Activated CD8-positive, alpha-beta T cell treated with anti-CD3 and anti-CD28 coated beads for 36 hours (primary cell): Measurements from ENCODE around the gene TMEM37. TPM values are rescaled to one million over a fixed set of nuclear protein-coding genes. Genes with fewer than 3 reads are reported as not detected.

Experiments
- ATAC-seq: fragments of 200-7000 bp; cut with Tn5 transposase; one replicate; pipeline ENCODE4 v1.10.0; 2021; ENCODE audit warnings: mild to moderate bottlenecking, moderate library complexity
- CTCF ChIA-PET: fragments of 350-600 bp; sonication (Branson Sonifier 250); formaldehyde crosslinking; loops from one replicate; lab custom pipeline; 2021; ENCODE audit warnings: antibody characterized with exemption; lab: Charles Lee
- POLR2A ChIA-PET: fragments of 350-600 bp; sonication (Branson Sonifier 250); formaldehyde crosslinking; loops from one replicate; lab custom pipeline; 2021; ENCODE audit warnings: antibody characterized with exemption; lab: Charles Lee
- DNase-seq: peaks from one replicate; pipeline ENCODE4 v3.0.0-alpha.2; 2020
- H3K27ac Mint-ChIP-seq: one replicate; pipeline ENCODE4 v1.8.0; 2021; ENCODE audit warnings: mild to moderate bottlenecking, mixed read lengths
- H3K27me3 Mint-ChIP-seq: one replicate; pipeline ENCODE4 v1.8.0; 2021; ENCODE audit warnings: mixed read lengths
- H3K36me3 Mint-ChIP-seq: one replicate; pipeline ENCODE4 v1.8.0; 2021; ENCODE audit warnings: low read depth, mixed read lengths
- H3K4me1 Mint-ChIP-seq: one replicate; pipeline ENCODE4 v1.8.0; 2021; ENCODE audit warnings: low read depth, mixed read lengths
- H3K4me3 Mint-ChIP-seq: one replicate; pipeline ENCODE4 v1.8.0; 2021; ENCODE audit warnings: mild to moderate bottlenecking, moderate library complexity, mixed read lengths
- H3K9me3 Mint-ChIP-seq: one replicate; pipeline ENCODE4 v1.8.0; 2021; ENCODE audit warnings: mixed read lengths
- CTCF ChIP-seq: fragments of 200-600 bp; IDR thresholded peaks from one replicate; pipeline ENCODE4 v1.8.0; 2022; ENCODE audit warnings: antibody characterized with exemption, mild to moderate bottlenecking
- intact Hi-C: fragments of 100-400 bp; cut with micrococcal nuclease; formaldehyde crosslinking; loops from one replicate; pipeline ENCODE4 v1.10.0; 2022
- total RNA-seq, 2 experiments: library from RNA; stranded (reverse); gene quantifications; one replicate each; pipeline ENCODE4 v1.2.3, GENCODE V29; 2021

Gene TMEM37
- total RNA-seq, 2 experiments from 2014 or later = not detected

GRCh38 chr2:119486196-119486827 lies 54.7 kb downstream of the TMEM37 start:
- TF ChIP-seq CTCF = no peak
- CTCF ChIA-PET = interaction anchor here (1.0 to 2.7 kb wide), 3 partner anchors 10 to 12 kb away, joined by 3 to 16 read pairs (median 3); no protein-coding TSS in a partner anchor
- ATAC-seq = no peak
- no peak overlapping the region for H3K27ac Mint-ChIP-seq
- H3K9me3 Mint-ChIP-seq = no peaks in the 10 kb centered on the region
- DNase-seq = no peak
- no peaks in the 10 kb centered on the region for H3K36me3 Mint-ChIP-seq
- POLR2A ChIA-PET = no interaction called here
- intact Hi-C loops = no loop called here
- H3K27me3 Mint-ChIP-seq = no peaks in the 10 kb centered on the region
- no peak overlapping the region for H3K4me3 Mint-ChIP-seq
- no peaks in the 10 kb centered on the region for H3K4me1 Mint-ChIP-seq

GRCh38 chr2:119486886-119487285 lies 55.2 kb downstream of the TMEM37 start:
- H3K27me3 Mint-ChIP-seq = no peaks in the 10 kb centered on the region
- H3K27ac Mint-ChIP-seq = no peak overlapping the region
- DNase-seq (no peak), ATAC-seq (no peak)
- intact Hi-C loops = no loop called here
- ChIA-PET POLR2A (no interaction called here), CTCF (interaction anchor here (1.0 to 2.7 kb wide), 3 partner anchors 11 to 13 kb away, joined by 3 to 16 read pairs (median 9); no protein-coding TSS in a partner anchor)
- H3K36me3 Mint-ChIP-seq = no peaks in the 10 kb centered on the region
- TF ChIP-seq CTCF = no peak
- no peaks in the 10 kb centered on the region for H3K4me1 Mint-ChIP-seq
- H3K9me3 Mint-ChIP-seq = no peaks in the 10 kb centered on the region
- no peak overlapping the region for H3K4me3 Mint-ChIP-seq

- ATAC-seq = no peak
- H3K9me3 Mint-ChIP-seq = no peaks in the 10 kb centered on the region
- no peaks in the 10 kb centered on the region for H3K4me1 Mint-ChIP-seq
- H3K27ac Mint-ChIP-seq = no peak overlapping the region
- no peak for DNase-seq
- ChIA-PET CTCF (interaction anchor here (1.0 to 2.1 kb wide), 2 partner anchors 11 to 13 kb away, joined by 3 to 9 read pairs; no protein-coding TSS in a partner anchor), POLR2A (no interaction called here)
- H3K36me3 Mint-ChIP-seq = no peaks in the 10 kb centered on the region
- H3K27me3 Mint-ChIP-seq = no peaks in the 10 kb centered on the region
- TF ChIP-seq CTCF = no peak
- H3K4me3 Mint-ChIP-seq = no peak overlapping the region
- intact Hi-C loops = no loop called here
Observed at GRCh38 chr2:119487434-119488244, 56.0 kb downstream of the TMEM37 start.

Other genes starting within 250 kb of the TMEM37 start
- gene STEAP3, start 208.0 kb upstream of the TMEM37 start, total RNA-seq = under 1 TPM; 0.18 to 0.34 TPM
- gene C2orf76, start 65.0 kb upstream of the TMEM37 start, total RNA-seq = 10 to 100 TPM in 1 of 2 experiments, 1 to 10 TPM in 1; 9.6 to 11.5 TPM
- 100 to 1,000 TPM; 142 to 143 TPM for gene DBI, start 64.9 kb upstream of the TMEM37 start, total RNA-seq
- gene SCTR, start 92.6 kb downstream of the TMEM37 start, total RNA-seq = not detected
- gene CFAP221, start 112.6 kb downstream of the TMEM37 start, total RNA-seq = not detected
- 10 to 100 TPM; 13.1 to 14.6 TPM for gene TMEM177, start 247.3 kb downstream of the TMEM37 start, total RNA-seq